GM12865 (cell line): ENCODE results near the gene ABI3BP.

ENCODE experiments used
- DNase-seq: peaks from one replicate; pipeline ENCODE4 v3.0.0; 2010; ENCODE audit warnings: low read depth
- H3K4me3 ChIP-seq: 2 replicates; pipeline ENCODE4 v1.5.1; 2011; ENCODE audit warnings: mild to moderate bottlenecking, low read depth, low read length, control low read depth
- TF ChIP-seq, protein P1 (sequence below): IDR thresholded peaks from 2 replicates; pipeline ENCODE4 v1.5.1; 2011; ENCODE audit warnings: low read length, control low read depth, low read depth, inconsistent platforms; ENCODE audit not compliant: insufficient read depth; ENCODE audit errors: missing control alignments

ABI3BP gene

GRCh38 chr3:100932491-100932890, 60.7 kb downstream of the ABI3BP start:
- no peak for DNase-seq
- TF ChIP-seq, protein P1, sequence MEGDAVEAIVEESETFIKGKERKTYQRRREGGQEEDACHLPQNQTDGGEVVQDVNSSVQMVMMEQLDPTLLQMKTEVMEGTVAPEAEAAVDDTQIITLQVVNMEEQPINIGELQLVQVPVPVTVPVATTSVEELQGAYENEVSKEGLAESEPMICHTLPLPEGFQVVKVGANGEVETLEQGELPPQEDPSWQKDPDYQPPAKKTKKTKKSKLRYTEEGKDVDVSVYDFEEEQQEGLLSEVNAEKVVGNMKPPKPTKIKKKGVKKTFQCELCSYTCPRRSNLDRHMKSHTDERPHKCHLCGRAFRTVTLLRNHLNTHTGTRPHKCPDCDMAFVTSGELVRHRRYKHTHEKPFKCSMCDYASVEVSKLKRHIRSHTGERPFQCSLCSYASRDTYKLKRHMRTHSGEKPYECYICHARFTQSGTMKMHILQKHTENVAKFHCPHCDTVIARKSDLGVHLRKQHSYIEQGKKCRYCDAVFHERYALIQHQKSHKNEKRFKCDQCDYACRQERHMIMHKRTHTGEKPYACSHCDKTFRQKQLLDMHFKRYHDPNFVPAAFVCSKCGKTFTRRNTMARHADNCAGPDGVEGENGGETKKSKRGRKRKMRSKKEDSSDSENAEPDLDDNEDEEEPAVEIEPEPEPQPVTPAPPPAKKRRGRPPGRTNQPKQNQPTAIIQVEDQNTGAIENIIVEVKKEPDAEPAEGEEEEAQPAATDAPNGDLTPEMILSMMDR, result no peak
- H3K4me3 ChIP-seq, result no peak overlapping the region

DNA sequence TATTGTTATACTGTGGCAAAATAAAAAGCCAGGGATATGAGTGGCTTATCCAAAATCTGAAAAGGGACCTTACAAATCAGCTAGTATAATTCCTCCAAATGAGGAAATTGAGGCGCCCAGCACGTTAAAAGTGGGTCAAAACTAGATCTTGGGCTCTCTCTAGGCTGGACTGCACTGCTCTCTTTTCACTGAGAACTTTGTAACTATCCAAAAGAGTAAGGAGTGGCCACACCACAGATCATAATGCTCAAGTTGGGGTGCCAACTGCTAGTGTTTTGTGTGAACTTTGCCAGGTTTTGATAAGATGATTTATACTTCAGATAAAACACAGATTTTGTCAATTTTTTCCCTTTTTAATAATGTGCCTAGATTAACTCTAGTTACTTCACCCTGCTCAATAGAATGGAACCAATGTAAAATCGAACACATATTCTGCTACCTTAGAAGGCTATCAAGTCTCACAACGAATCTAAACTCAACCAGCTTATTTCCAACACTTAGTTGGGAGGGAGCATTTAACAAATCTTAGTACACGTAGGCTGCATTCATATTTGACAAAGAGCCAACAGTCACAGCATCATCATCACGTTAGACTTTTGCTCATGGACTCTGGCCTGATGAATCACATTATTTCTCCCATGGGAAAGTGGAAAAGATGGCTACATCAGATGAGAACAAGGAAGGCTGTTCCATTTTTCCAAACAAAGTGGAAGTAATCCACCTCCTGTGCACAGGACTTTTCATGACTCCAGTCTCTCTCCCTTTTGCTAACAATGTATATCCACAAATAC, 64.4 kb downstream of the ABI3BP start:
- no peak for DNase-seq
- H3K4me3 ChIP-seq, result no peak overlapping the region
- TF ChIP-seq, protein P1, result no peak

DNA sequence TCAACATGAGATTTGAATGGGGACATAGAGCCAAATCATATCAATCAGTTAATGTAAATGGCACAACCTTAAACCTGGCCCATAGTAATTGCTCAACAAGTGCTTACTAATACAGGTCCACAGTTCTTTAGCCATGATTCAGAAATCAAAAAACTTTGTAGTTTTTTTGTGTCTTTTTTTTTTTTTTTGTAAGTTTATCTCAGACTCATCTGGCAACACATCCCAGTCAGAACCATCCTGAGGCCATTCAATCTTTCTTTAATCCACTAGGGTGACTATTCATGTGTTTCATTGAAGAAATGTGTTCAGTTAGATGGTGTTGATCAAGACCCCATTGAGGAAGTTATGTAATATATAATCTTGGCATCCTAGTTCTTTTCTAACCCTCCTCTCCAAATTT, 65.4 kb downstream of the ABI3BP start:
- TF ChIP-seq, protein P1, result no peak
- H3K4me3 ChIP-seq, result no peak overlapping the region
- DNase-seq, result no peak

DNA sequence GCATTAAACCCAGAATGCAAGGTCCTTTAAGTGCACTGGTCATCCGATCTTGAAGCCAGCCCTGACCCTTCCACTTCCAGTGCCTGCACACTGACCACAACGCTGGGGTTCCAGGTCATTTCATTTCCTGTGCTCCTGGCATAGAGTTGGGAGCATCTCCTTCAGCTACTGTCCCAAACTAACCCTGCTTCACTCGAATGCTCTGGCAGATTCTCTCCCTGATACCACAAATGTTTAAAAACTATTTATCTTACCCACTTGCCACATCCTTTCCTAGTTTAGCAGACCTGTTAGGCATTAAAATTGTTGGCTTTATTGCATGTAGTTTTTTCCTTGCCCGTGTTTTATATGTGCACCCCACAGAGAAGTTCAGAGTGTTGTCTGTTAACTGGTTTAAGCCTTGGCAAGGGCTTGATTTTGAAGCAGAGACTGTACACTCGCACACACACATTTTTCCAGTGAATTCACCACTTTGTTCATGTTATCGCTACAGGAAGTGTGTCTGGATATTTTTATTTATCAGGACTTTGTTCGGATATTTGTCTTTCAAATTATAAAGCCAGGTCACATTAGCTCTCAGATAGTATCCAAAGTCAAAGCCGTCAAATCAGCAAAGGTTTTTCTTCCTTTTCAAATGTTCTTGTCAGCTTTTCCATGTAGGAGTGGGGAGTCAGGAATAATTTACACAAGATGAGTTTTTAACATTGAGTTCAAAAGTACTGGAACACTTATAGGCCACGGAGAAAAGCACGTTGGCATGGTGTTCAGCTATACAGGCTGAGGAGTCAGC, 77.3 kb downstream of the ABI3BP start:
- DNase-seq, result no peak
- H3K4me3 ChIP-seq, result no peak overlapping the region
- TF ChIP-seq, protein P1, result no peak

DNA sequence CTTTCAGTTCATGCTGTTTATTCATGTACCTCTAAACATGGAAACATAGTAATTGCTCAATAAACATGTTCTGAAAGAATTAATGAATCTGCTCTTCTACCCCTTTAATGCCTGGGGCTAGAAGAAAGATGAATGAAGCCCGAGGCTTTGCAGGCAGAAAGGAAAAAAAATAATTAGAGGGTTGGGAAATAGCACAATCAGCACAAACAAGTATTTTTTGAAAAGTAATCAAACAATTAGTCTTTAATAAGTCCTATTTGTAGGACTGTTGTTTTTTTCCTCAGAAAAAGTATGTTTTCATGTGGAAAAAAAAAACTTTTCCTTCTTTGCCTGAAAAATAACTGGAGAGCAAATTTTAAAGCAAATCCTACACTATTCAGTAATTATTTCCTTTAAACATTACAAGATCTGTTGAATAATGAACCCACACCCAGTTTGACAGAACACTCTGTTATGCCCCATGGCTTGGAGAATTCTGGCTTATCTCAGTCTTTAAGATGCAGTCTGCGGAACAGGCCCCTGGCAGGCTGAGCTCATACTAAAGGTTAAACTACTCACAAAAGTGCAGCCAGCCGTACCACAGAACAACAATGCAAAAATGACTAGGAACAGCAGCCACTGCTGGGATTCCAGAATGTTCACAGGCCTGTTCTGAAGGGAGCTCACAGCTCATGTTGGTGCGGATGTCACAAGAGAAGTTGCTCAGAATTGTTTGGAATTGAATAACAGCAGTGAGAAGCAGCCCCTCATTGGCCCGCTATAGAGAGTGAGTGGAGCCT, 79.2 kb downstream of the ABI3BP start:
- no peak overlapping the region for H3K4me3 ChIP-seq
- TF ChIP-seq, protein P1, result no peak

GRCh38 chr3:100912976-100913545, 80.2 kb downstream of the ABI3BP start:
- DNase-seq, result no peak
- TF ChIP-seq, protein P1, result no peak
- no peak overlapping the region for H3K4me3 ChIP-seq

More for the DNA sequence above, 79.2 kb downstream of the ABI3BP start:
- DNase-seq, result no peak
